K562 (cell line): Measurements from ENCODE around the gene P2RY6. TPM values are rescaled to one million over a fixed set of nuclear protein-coding genes. Genes with fewer than 3 reads are reported as not detected.

Experiments
- E2F3 ChIP-seq: fragments of 250-450 bp; sonication (Bioruptor Pico); IDR thresholded peaks from 2 replicates; pipeline ENCODE4 v1.4.0; 2020; ENCODE audit warnings: mild to moderate bottlenecking
- ETV5 ChIP-seq: sonication (generic); formaldehyde crosslinking; IDR thresholded peaks from 2 replicates; pipeline ENCODE4 v1.4.0; 2020; ENCODE audit warnings: low read depth, mild to moderate bottlenecking, missing genetic modification reagents
- FOSL1 ChIP-seq: fragments of 200-800 bp; sonication (Bioruptor generic); conservative IDR thresholded peaks from 2 replicates; pipeline ENCODE4 v1.6.1; 2016; ENCODE audit warnings: missing genetic modification characterization, missing compliant biosample characterization
- FOXA1 ChIP-seq: fragments of 450-650 bp; IDR thresholded peaks from 2 replicates; pipeline ENCODE4 v1.6.1; 2016; ENCODE audit warnings: mild to moderate bottlenecking, borderline replicate concordance
- HNRNPH1 ChIP-seq: fragments of 200-400 bp; formaldehyde crosslinking; optimal IDR thresholded peaks from 2 replicates; pipeline ENCODE3; 2017; ENCODE audit warnings: low read depth, mild to moderate bottlenecking, low read length, moderate library complexity
- L3MBTL2 ChIP-seq: fragments of 450-650 bp; IDR thresholded peaks from 2 replicates; pipeline ENCODE4 v1.6.1; 2016; ENCODE audit warnings: mild to moderate bottlenecking, moderate library complexity
- MAZ ChIP-seq, 2 experiments: fragments of 450-650 bp in 1 of 2; sonication (generic) in 1 of 2; formaldehyde crosslinking; IDR thresholded peaks in 1 of 2; conservative IDR thresholded peaks in 1 of 2; 2 replicates each; pipeline versions ENCODE4 v1.4.0 to v1.5.0; 2020; ENCODE audit warnings: mild to moderate bottlenecking in 1 of 2, missing genetic modification reagents in 1 of 2
- MCM5 ChIP-seq: fragments of 450-650 bp; IDR thresholded peaks from 2 replicates; pipeline ENCODE4 v1.6.1; 2016; ENCODE audit warnings: low read depth
- NFATC3 ChIP-seq: fragments of 450-650 bp; IDR thresholded peaks from 2 replicates; pipeline ENCODE4 v1.6.1; 2017; ENCODE audit warnings: mild to moderate bottlenecking
- NFIX ChIP-seq: fragments of 250-450 bp; sonication (Bioruptor Pico); IDR thresholded peaks from 2 replicates; pipeline ENCODE4 v1.4.0; 2020; ENCODE audit warnings: low read depth, mild to moderate bottlenecking, moderate library complexity
- POLR2A ChIP-seq: fragments of 450-650 bp; conservative IDR thresholded peaks from 2 replicates; pipeline ENCODE4 v1.6.1; 2016
- RAD51 ChIP-seq: fragments of 450-650 bp; IDR thresholded peaks from 2 replicates; pipeline ENCODE4 v1.7.1; 2016; ENCODE audit warnings: low read depth, mild to moderate bottlenecking, borderline replicate concordance
- TEAD4 ChIP-seq, 2 experiments: sonication (generic) in 1 of 2; formaldehyde crosslinking in 1 of 2; IDR thresholded peaks; 2 replicates each; pipeline versions ENCODE4 v1.6.1 to v1.8.0; 2012 to 2022; ENCODE audit warnings: borderline replicate concordance in 1 of 2, inconsistent platforms in 1 of 2, low read length in 1 of 2, mild to moderate bottlenecking in 1 of 2, missing genetic modification reagents in 1 of 2
- THAP7 ChIP-seq: fragments of 250-450 bp; sonication (Bioruptor Pico); IDR thresholded peaks from 2 replicates; pipeline ENCODE4 v1.5.0; 2021
- XRCC5 ChIP-seq: fragments of 200-400 bp; formaldehyde crosslinking; IDR thresholded peaks from 2 replicates; pipeline ENCODE4 v1.6.1; 2017; ENCODE audit warnings: low read depth, mild to moderate bottlenecking, low read length
- ZBTB33 ChIP-seq: sonication (generic); formaldehyde crosslinking; IDR thresholded peaks from 2 replicates; pipeline ENCODE4 v1.8.1; 2023; ENCODE audit warnings: mild to moderate bottlenecking, missing genetic modification reagents
- ZKSCAN3 ChIP-seq: fragments of 250-450 bp; sonication (Bioruptor Pico); IDR thresholded peaks from 2 replicates; pipeline ENCODE4 v1.4.0; 2020
- ZKSCAN8 ChIP-seq: fragments of 200-800 bp; sonication (Bioruptor generic); IDR thresholded peaks from 2 replicates; pipeline ENCODE4 v1.6.1; 2016; ENCODE audit warnings: missing genetic modification characterization, missing compliant biosample characterization
- ZNF143 ChIP-seq: sonication (generic); formaldehyde crosslinking; IDR thresholded peaks from 2 replicates; pipeline ENCODE4 v1.9.0; 2022; ENCODE audit warnings: mild to moderate bottlenecking, missing genetic modification reagents
- ZNF444 ChIP-seq: fragments of 250-450 bp; sonication (Bioruptor Pico); IDR thresholded peaks from 2 replicates; pipeline ENCODE4 v1.4.0; 2020; ENCODE audit warnings: mild to moderate bottlenecking, moderate library complexity
- ZNF79 ChIP-seq: fragments of 250-450 bp; sonication (Bioruptor Pico); IDR thresholded peaks from 2 replicates; pipeline ENCODE4 v1.4.0; 2020; ENCODE audit warnings: low read depth, mild to moderate bottlenecking, moderate library complexity
- polyA plus RNA-seq, 8 experiments: library from polyadenylated mRNA; depleted of rRNA in 4 of 8; stranded (reverse) in 5 of 8; unstranded in 3 of 8; fragments of >200 nt; fragmentation: Nextera tagmentation in 2 of 8; fragmentation: Illumina TruSeq in 1 of 8; extraction: Ambion mirVana in 2 of 8; extraction: Trizol in 1 of 8; gene quantifications; 2 replicates each; pipeline versions ENCODE4 v1.2.1 to v1.2.3, GENCODE V29; 2011 to 2014; ENCODE audit warnings: inconsistent platforms in 1 of 8, missing spikeins in 1 of 8
- total RNA-seq, 7 experiments: library from RNA; depleted of rRNA in 6 of 7; stranded (reverse); fragments of >200 nt in 6 of 7; fragmentation: Illumina TruSeq in 2 of 7; extraction: Trizol in 2 of 7; gene quantifications; 2 replicates each; pipeline versions ENCODE4 v1.2.1 to v1.2.3, GENCODE V29; 2011 to 2021; ENCODE audit warnings: low replicate concordance in 1 of 7
- TF ChIP-seq, protein P1 (sequence below): fragments of 250-450 bp; sonication (Bioruptor Pico); IDR thresholded peaks from 2 replicates; pipeline ENCODE4 v1.4.0; 2020

Gene P2RY6
- total and polyA plus RNA-seq, 9 of the 15 experiments (the other 6 are each of a cell fraction or from before 2014, with no cell fraction given) = not detected

DNA sequence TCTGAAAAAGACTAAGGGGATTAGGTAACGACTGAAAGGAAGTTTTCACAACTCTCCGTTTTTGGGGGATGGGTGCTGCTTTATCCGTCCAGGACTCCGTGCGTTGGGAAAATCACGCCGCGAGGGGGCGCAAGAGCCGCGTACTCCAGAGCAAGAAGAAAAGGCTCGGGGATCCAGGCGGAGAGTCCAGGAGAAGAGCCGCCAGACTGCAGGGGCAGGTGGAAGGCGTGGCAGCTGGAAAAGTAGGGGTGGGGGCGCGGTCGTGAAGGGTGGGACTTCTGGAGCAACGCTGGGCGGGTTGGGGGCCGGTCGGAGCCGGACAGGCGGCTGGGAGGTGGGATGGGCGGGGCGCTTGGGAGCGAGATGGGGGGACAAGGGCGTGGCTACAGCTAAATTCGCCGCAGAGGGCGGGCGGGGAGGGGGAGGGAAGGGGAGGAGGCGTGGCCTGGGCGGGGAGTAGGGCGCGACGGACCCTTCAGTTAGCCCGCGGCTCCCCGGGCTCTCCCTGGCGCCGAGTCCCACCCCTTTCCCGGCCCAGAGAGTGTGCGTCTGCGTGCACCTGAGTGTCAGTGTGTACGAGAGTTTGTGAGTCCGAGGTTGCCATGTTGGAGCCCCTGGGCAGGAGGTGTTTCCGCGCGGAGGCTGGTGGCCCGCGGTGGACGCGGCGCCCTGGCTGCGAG lies 35.3 kb downstream of the P2RY6 start (continued):
- TF ChIP-seq, protein P1, sequence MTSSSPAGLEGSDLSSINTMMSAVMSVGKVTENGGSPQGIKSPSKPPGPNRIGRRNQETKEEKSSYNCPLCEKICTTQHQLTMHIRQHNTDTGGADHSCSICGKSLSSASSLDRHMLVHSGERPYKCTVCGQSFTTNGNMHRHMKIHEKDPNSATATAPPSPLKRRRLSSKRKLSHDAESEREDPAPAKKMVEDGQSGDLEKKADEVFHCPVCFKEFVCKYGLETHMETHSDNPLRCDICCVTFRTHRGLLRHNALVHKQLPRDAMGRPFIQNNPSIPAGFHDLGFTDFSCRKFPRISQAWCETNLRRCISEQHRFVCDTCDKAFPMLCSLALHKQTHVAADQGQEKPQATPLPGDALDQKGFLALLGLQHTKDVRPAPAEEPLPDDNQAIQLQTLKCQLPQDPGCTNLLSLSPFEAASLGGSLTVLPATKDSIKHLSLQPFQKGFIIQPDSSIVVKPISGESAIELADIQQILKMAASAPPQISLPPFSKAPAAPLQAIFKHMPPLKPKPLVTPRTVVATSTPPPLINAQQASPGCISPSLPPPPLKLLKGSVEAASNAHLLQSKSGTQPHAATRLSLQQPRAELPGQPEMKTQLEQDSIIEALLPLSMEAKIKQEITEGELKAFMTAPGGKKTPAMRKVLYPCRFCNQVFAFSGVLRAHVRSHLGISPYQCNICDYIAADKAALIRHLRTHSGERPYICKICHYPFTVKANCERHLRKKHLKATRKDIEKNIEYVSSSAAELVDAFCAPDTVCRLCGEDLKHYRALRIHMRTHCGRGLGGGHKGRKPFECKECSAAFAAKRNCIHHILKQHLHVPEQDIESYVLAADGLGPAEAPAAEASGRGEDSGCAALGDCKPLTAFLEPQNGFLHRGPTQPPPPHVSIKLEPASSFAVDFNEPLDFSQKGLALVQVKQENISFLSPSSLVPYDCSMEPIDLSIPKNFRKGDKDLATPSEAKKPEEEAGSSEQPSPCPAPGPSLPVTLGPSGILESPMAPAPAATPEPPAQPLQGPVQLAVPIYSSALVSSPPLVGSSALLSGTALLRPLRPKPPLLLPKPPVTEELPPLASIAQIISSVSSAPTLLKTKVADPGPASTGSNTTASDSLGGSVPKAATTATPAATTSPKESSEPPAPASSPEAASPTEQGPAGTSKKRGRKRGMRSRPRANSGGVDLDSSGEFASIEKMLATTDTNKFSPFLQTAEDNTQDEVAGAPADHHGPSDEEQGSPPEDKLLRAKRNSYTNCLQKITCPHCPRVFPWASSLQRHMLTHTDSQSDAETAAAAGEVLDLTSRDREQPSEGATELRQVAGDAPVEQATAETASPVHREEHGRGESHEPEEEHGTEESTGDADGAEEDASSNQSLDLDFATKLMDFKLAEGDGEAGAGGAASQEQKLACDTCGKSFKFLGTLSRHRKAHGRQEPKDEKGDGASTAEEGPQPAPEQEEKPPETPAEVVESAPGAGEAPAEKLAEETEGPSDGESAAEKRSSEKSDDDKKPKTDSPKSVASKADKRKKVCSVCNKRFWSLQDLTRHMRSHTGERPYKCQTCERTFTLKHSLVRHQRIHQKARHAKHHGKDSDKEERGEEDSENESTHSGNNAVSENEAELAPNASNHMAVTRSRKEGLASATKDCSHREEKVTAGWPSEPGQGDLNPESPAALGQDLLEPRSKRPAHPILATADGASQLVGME (CRISPR knock-in tag) = no peak
- no peak for TF ChIP-seq E2F3
- TF ChIP-seq NFIX (CRISPR knock-in tag) = no peak
- no peak for TF ChIP-seq ZKSCAN3 (CRISPR knock-in tag)
- no peak for TF ChIP-seq TEAD4 (IDR thresholded peaks at IDR 0.05; ENCODE audit: low read length)
- TF ChIP-seq TEAD4 (CRISPR knock-in tag; IDR thresholded peaks at IDR 0.05; ENCODE audit: borderline replicate concordance) = no peak
- TF ChIP-seq MAZ (CRISPR knock-in tag; conservative IDR thresholded peaks at IDR 0.05 in 1 of 2, IDR thresholded peaks at IDR 0.05 in 1 of 2) = peak in 1 of 2 experiments; percentile 27; a peak in 1 of 4 replicates
- TF ChIP-seq THAP7 (CRISPR knock-in tag) = no peak
- no peak for TF ChIP-seq MCM5
- no peak for TF ChIP-seq ZNF143 (CRISPR knock-in tag)
- TF ChIP-seq RAD51 = no peak; the same call in 1 of the 2 replicates
- no peak for TF ChIP-seq ZBTB33 (CRISPR knock-in tag)
- TF ChIP-seq FOSL1 (tag) = peak; percentile 4; the same call in 1 of the 2 replicates
- no peak for TF ChIP-seq FOXA1
- TF ChIP-seq ZKSCAN8 (CRISPR knock-in tag) = no peak
- TF ChIP-seq ZNF79 (CRISPR knock-in tag) = no peak
- TF ChIP-seq L3MBTL2 = no peak
- TF ChIP-seq HNRNPH1 = no peak
- TF ChIP-seq POLR2A = no peak
- no peak for TF ChIP-seq NFATC3
- TF ChIP-seq XRCC5 = no peak
- 0 out of 2 replicates have a peak, but pooled peaks have one; percentile 24 for TF ChIP-seq ETV5 (CRISPR knock-in tag)
- no peak for TF ChIP-seq ZNF444 (CRISPR knock-in tag)
